Stomach (tissue), 9 donors: ENCODE measurements around the gene KLHDC9. TPM values are rescaled to one million over a fixed set of nuclear protein-coding genes. Genes with fewer than 3 reads are reported as not detected.

Source experiments
- DNase-seq, 2 donors: peaks; one replicate each; pipeline versions ENCODE4 v3.0.0 to v3.0.0-alpha.2; 2013 to 2019
- H3K27ac ChIP-seq, 5 donors: fragments of 200-600 bp in 4 of 5; sonication (generic) in 4 of 5; one replicate each; pipeline ENCODE4 v1.5.1; 2013 to 2019; ENCODE audit warnings: mild to moderate bottlenecking in 1 of 5, moderate library complexity in 1 of 5
- H3K27me3 ChIP-seq, 3 donors: fragments of 200-600 bp; sonication (generic); one replicate each; pipeline ENCODE4 v1.5.1; 2017 to 2019; ENCODE audit warnings: mixed run types in 1 of 3
- H3K36me3 ChIP-seq, 4 donors: fragments of 200-600 bp; sonication (generic); 1 replicate in 3 of 4; 2 replicates in 1 of 4; pipeline ENCODE4 v1.5.1; 2016 to 2019
- H3K4me1 ChIP-seq, 4 donors: fragments of 200-600 bp; sonication (generic); one replicate each; pipeline ENCODE4 v1.5.1; 2016 to 2019
- H3K4me3 ChIP-seq, 4 donors: fragments of 200-600 bp; sonication (generic) in 3 of 4; one replicate each; pipeline ENCODE4 v1.5.1; 2016 to 2019; ENCODE audit warnings: mild to moderate bottlenecking in 1 of 4
- H3K9me3 ChIP-seq, 4 donors: fragments of 200-600 bp; sonication (generic); one replicate each; pipeline ENCODE4 v1.5.1; 2016 to 2019
- CTCF ChIP-seq, 7 experiments: fragments of 450-650 bp in 4 of 7; fragments of 200-600 bp in 3 of 7; sonication (generic) in 3 of 7; IDR thresholded peaks; one replicate each; pipeline ENCODE4 v1.5.1; 2016 to 2019; ENCODE audit warnings: antibody characterized with exemption in 7 of 7, control low read depth in 2 of 7, mild to moderate bottlenecking in 1 of 7
- EP300 ChIP-seq: sonication (generic); formaldehyde crosslinking; IDR thresholded peaks from one replicate; pipeline ENCODE4 v1.6.1; 2017; ENCODE audit warnings: antibody characterized with exemption
- POLR2A ChIP-seq, 4 donors: fragments of 450-650 bp; IDR thresholded peaks; one replicate each; pipeline ENCODE4 v1.6.1; 2016; ENCODE audit warnings: antibody characterized with exemption in 4 of 4, control low read depth in 2 of 4, mild to moderate bottlenecking in 1 of 4, moderate library complexity in 1 of 4
- POLR2AphosphoS5 ChIP-seq, 3 donors: sonication (generic); formaldehyde crosslinking; IDR thresholded peaks; one replicate each; pipeline ENCODE4 v1.6.1; 2016; ENCODE audit warnings: antibody characterized with exemption in 3 of 3
- WGBS, 5 donors: extraction: QIAGEN DNeasy Blood & Tissue Kit in 3 of 5; methylation state at CpG; one replicate each; pipeline versions ENCODE4 v1.1.5 to v1.1.7; 2013 to 2018; 5-methylcytosine and 5-hydroxymethylcytosine counted together
- intact Hi-C: fragments of 100-400 bp; cut with DNase I; formaldehyde crosslinking; loops from one replicate; pipeline ENCODE4 v1.15.1; 2023; ENCODE audit warnings: low total_unique reads
- polyA plus RNA-seq, 3 donors: library from polyadenylated mRNA; stranded (reverse); fragments of 200-250 nt; gene quantifications; one replicate each; pipeline ENCODE4 v1.2.3, GENCODE V29; 2013
- total RNA-seq, 5 donors: library from RNA; depleted of rRNA; stranded (reverse); fragments of >200 nt; gene quantifications; one replicate each; pipeline versions ENCODE4 v1.1.0 to v1.2.3, GENCODE V29; 2014 to 2016
- donor health status: healthy with polysubstance abuse.
- donor health status: Bipolar disorder and iron deficiency.
- donor health status: healthy.

KLHDC9 gene
- total and polyA plus RNA-seq, 8 donors: 1.3 to 41.4 (median 5.0) TPM

- intact Hi-C loops: no loop called here
- WGBS, 5 donors: 67 to 86% (median 71%) methylated on average over 3 of the region's 3 CpGs
Measured at GRCh38 chr1:161052899-161053298, 45.3 kb upstream of the KLHDC9 start.

GRCh38 chr1:161054232-161054631 lies 43.9 kb upstream of the KLHDC9 start:
- TF ChIP-seq CTCF (IDR thresholded peaks at IDR 0.05) (no peak), EP300 (no peak), POLR2AphosphoS5 (IDR thresholded peaks at IDR 0.05) (no peak), POLR2A (IDR thresholded peaks at IDR 0.05) (no peak)
- H3K27me3 ChIP-seq: peaks cover 0 to 23% (median 0%) of the 10 kb centered on the region in 3 donors
- no peaks in the 10 kb centered on the region for H3K4me1 ChIP-seq
- no peak overlapping the region for H3K27ac ChIP-seq
- H3K36me3 ChIP-seq: peaks cover 0 to 55% (median 27%) of the 10 kb centered on the region in 4 donors
- peaks cover 0 to 4% (median 0%) of the 10 kb centered on the region in 4 donors for H3K9me3 ChIP-seq
- no peak overlapping the region for H3K4me3 ChIP-seq
- intact Hi-C loops: no loop called here
- WGBS, 5 donors: 80 to 93% (median 83%) methylated on average over 4 of the region's 4 CpGs
- no peak for DNase-seq

More at GRCh38 chr1:161052899-161053298, 45.3 kb upstream of the KLHDC9 start:
- TF ChIP-seq CTCF (IDR thresholded peaks at IDR 0.05) (no peak), EP300 (no peak), POLR2AphosphoS5 (IDR thresholded peaks at IDR 0.05) (no peak), POLR2A (IDR thresholded peaks at IDR 0.05) (no peak)
- H3K27ac ChIP-seq: no peak overlapping the region
- no peaks in the 10 kb centered on the region for H3K4me1 ChIP-seq
- peaks cover 0 to 60% (median 33%) of the 10 kb centered on the region in 4 donors for H3K36me3 ChIP-seq
- peaks cover 0 to 8% (median 0%) of the 10 kb centered on the region in 4 donors for H3K9me3 ChIP-seq
- no peak for DNase-seq
- peaks cover 0 to 23% (median 0%) of the 10 kb centered on the region in 3 donors for H3K27me3 ChIP-seq
- no peak overlapping the region for H3K4me3 ChIP-seq

GRCh38 chr1:161054805-161055204 lies 43.4 kb upstream of the KLHDC9 start:
- H3K36me3 ChIP-seq: peaks cover 0 to 50% (median 24%) of the 10 kb centered on the region in 4 donors
- H3K27ac ChIP-seq: no peak overlapping the region
- DNase-seq: no peak
- intact Hi-C loops: no loop called here
- 75 to 90% (median 86%) methylated on average over 7 of the region's 7 CpGs for WGBS, 5 donors
- H3K4me3 ChIP-seq: no peak overlapping the region
- H3K4me1 ChIP-seq: no peaks in the 10 kb centered on the region
- H3K9me3 ChIP-seq: no peaks in the 10 kb centered on the region
- TF ChIP-seq POLR2AphosphoS5 (IDR thresholded peaks at IDR 0.05) (no peak), EP300 (no peak), POLR2A (IDR thresholded peaks at IDR 0.05) (no peak), CTCF (IDR thresholded peaks at IDR 0.05) (no peak)
- H3K27me3 ChIP-seq: peaks cover 0 to 23% (median 0%) of the 10 kb centered on the region in 3 donors

- 43 to 72% (median 59%) methylated on average over 6 of the region's 6 CpGs for WGBS, 5 donors
- intact Hi-C loops: no loop called here
- Histone ChIP-seq H3K4me1 (no peaks in the 10 kb centered on the region), H3K36me3 (peaks cover 0 to 11% (median 4%) of the 10 kb centered on the region in 4 donors), H3K27me3 (peaks cover 0 to 27% (median 0%) of the 10 kb centered on the region in 3 donors), H3K4me3 (no peak overlapping the region), H3K9me3 (no peaks in the 10 kb centered on the region), H3K27ac (no peak overlapping the region)
- no peak for DNase-seq
- TF ChIP-seq POLR2A (IDR thresholded peaks at IDR 0.05) (no peak), POLR2AphosphoS5 (IDR thresholded peaks at IDR 0.05) (no peak), CTCF (IDR thresholded peaks at IDR 0.05) (no peak), EP300 (no peak)
Measured at GRCh38 chr1:161059293-161059692, 38.9 kb upstream of the KLHDC9 start.
